ENCODE data around the gene ARHGAP12.

DNA sequence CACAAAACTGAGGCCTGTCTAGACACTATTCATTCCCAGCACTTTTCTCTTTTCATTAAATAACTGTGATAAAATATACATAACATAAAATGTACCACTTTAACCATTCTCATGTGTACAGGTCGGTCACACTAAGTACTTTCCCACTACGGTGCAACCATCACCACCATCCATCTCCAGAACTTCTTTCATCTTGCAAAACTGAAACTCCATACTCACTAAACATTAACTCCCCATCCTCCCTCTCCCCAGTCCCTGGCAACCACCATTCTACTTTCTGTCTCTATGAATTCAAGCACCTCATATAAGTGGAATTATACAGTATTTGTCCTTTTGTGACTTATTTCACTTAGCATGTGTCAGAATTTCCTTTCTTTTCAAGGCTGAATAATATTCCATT, 53.0 kb downstream of the ARHGAP12 start:
- TF ChIP-seq EZH2phosphoT487 (IDR thresholded peaks at IDR 0.05; ENCODE audit: insufficient read depth, low read depth) (no peak), EZH2 (IDR thresholded peaks at IDR 0.05; ENCODE audit: insufficient read depth, poor library complexity, severe bottlenecking) (no peak)
